ENCODE results near the gene GHRHR. TPM values are rescaled to one million over a fixed set of nuclear protein-coding genes. Genes with fewer than 3 reads are reported as not detected.

Gene GHRHR
- total and polyA plus RNA-seq, 7 donors = 0.03 to 0.16 TPM; not detected in 5

DNA sequence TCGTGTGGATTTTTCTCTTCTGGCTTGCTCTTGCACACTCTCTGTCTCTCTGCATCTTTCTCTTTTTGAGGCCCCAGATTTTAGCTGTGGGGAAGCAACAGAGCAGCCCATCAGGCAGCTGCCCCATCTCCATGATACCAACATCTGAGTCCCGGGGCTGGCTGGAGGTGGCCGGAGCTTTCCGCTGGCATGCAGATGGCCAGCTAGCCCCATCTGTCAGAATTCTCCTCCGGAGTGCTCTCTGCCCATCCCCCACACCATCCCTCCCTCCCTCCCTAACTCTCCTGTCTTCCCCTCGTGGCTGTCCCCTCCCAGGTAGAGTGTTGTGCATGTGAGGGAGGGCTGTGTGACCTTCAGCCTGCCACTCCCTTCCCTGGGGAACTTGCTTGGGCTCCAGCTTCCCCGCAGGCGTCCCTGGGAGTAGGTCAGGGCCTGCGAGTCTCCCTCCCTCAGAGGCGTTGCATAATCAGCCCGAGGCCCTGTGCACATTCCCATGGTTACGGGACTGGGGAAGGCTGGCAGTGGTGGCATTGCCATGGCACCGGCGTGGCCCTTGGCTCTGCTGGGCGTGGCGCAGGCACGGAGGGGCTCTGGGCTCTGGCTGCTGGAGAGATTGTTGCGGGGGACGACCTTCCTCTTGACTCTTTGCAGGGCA lies 24.7 kb downstream of the GHRHR start:
- WGBS, 3 donors = 26 to 47% (median 32%) methylated on average over 19 of the region's 19 CpGs
- H3K27ac ChIP-seq = no peak overlapping the region
- TF ChIP-seq, protein P1, sequence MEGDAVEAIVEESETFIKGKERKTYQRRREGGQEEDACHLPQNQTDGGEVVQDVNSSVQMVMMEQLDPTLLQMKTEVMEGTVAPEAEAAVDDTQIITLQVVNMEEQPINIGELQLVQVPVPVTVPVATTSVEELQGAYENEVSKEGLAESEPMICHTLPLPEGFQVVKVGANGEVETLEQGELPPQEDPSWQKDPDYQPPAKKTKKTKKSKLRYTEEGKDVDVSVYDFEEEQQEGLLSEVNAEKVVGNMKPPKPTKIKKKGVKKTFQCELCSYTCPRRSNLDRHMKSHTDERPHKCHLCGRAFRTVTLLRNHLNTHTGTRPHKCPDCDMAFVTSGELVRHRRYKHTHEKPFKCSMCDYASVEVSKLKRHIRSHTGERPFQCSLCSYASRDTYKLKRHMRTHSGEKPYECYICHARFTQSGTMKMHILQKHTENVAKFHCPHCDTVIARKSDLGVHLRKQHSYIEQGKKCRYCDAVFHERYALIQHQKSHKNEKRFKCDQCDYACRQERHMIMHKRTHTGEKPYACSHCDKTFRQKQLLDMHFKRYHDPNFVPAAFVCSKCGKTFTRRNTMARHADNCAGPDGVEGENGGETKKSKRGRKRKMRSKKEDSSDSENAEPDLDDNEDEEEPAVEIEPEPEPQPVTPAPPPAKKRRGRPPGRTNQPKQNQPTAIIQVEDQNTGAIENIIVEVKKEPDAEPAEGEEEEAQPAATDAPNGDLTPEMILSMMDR (IDR thresholded peaks at IDR 0.05) = no peak
- no peaks in the 10 kb centered on the region for H3K9me3 ChIP-seq
- ATAC-seq (peak; percentile 23 to 59 (median 47)), DNase-seq (peak; percentile 56 to 76)
- H3K36me3 ChIP-seq (ENCODE audit: insufficient read depth in 1 of 2, low read depth in 1 of 2) = no peaks in the 10 kb centered on the region
- H3K27me3 ChIP-seq (ENCODE audit: insufficient read depth in 3 of 3, low read length in 2 of 3) = peaks cover 0 to 4% (median 2%) of the 10 kb centered on the region in 3 donors
- intact Hi-C loops (cut with DNase I) = loop anchor here in 1 of 2 donors (10.0 kb wide), 1 partner anchor 746 kb away; no protein-coding TSS in a partner anchor
- H3K4me1 ChIP-seq = no peaks in the 10 kb centered on the region
- no peak overlapping the region for H3K4me3 ChIP-seq

DNA sequence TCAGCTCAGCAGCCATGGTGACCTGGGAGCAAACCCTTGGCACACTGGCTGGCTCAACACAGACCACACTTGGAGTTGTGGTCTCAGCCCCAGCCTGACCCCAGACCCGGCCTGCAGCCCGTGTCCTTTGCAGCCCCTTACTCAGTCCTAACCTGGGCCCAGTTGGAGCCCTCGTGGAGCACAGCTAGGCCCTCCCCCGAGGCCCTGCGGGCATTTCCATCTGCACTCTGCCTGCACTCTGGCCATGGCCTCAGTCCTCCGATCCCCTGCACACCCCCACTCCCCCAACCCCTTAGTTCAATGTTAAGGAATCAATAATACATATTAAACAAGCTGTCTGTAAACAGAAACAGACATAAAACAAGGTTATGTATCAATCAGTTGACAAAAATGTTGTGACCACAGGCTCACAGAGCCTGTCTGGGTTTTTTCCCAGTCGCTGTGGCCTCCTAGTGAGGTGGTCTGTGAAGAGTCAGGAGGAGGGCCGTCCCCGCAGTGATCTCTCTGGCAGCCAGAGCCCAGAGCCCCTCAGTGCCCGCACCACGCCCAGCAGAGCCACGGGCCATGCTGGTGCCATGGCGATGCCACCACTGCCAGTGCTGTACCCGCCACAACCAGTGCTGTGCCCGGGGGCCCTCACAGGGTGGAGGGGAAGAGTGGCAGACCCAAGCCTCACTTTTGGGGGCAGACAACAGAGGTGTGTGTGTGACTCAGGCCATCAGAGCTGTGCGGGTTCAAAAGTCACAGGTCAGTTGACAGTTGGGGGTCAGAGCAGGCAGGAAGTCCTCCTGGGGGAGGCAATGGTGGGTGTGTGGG lies 25.5 kb downstream of the GHRHR start:
- intact Hi-C loops (cut with DNase I) = loop anchor here in 1 of 2 donors (10.0 kb wide), 1 partner anchor 746 kb away; no protein-coding TSS in a partner anchor
- no peak for ATAC-seq
- DNase-seq = no peak
- no peaks in the 10 kb centered on the region for H3K9me3 ChIP-seq
- H3K36me3 ChIP-seq (ENCODE audit: insufficient read depth in 1 of 2, low read depth in 1 of 2) = no peaks in the 10 kb centered on the region
- H3K27ac ChIP-seq = no peak overlapping the region
- no peaks in the 10 kb centered on the region for H3K4me1 ChIP-seq
- TF ChIP-seq, protein P1 (IDR thresholded peaks at IDR 0.05) = no peak
- H3K27me3 ChIP-seq (ENCODE audit: insufficient read depth in 3 of 3, low read length in 2 of 3) = peaks cover 0 to 4% (median 2%) of the 10 kb centered on the region in 3 donors
- 87 to 92% (median 87%) methylated on average over 16 of the region's 16 CpGs for WGBS, 3 donors
- no peak overlapping the region for H3K4me3 ChIP-seq

DNA sequence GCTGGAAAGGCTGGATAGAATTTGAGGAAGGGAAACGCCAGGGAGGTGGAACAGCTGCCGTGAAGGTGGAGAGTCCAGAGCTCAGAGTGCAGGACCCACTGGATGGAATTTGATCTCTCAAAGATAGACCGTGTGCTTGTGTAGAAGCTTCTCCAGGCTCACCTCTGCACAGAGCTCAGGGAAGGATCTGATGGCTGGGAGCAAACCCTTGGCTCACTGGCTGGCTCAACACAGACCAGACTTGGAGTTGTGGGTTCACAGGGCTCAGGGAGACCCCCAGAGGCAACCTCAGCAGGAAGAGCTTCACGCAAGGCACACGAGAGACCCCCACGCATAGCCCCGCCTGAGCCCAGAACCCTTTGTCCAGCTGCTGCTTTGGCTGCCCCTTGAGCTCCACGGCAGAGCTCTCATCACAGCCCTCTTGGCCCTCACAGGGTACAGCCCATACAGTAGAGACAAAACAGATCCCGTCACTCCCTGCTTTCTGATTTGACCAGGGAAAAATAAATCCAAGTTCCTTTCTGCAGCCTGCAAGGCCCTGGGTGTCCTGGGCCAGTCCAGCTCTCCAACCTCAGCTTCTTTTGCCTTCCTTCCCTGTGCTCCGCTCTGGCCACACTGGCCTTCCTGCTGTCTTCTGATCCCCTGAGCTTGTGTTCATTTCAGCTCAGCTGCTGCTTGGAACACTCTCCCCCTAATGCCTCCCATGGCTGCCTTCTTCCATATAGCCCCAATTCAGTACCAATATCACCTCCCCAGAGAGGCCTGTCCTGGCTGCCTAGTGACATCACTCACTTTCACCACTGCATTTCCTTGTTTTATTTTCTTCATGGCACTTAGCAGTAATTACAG lies 26.3 kb downstream of the GHRHR start:
- H3K27me3 ChIP-seq (ENCODE audit: insufficient read depth in 3 of 3, low read length in 2 of 3) = peaks cover 0 to 4% (median 2%) of the 10 kb centered on the region in 3 donors
- H3K27ac ChIP-seq = no peak overlapping the region
- no peaks in the 10 kb centered on the region for H3K9me3 ChIP-seq
- H3K36me3 ChIP-seq (ENCODE audit: insufficient read depth in 1 of 2, low read depth in 1 of 2) = no peaks in the 10 kb centered on the region
- no peak overlapping the region for H3K4me3 ChIP-seq
- TF ChIP-seq, protein P1 (IDR thresholded peaks at IDR 0.05) = no peak
- no peak for DNase-seq
- intact Hi-C loops (cut with DNase I) = loop anchor here in 1 of 2 donors (10.0 kb wide), 1 partner anchor 745 kb away; no protein-coding TSS in a partner anchor
- ATAC-seq = no peak
- WGBS, 3 donors = 82 to 84% (median 83%) methylated on average over 10 of the region's 10 CpGs
- H3K4me1 ChIP-seq = no peaks in the 10 kb centered on the region

DNA sequence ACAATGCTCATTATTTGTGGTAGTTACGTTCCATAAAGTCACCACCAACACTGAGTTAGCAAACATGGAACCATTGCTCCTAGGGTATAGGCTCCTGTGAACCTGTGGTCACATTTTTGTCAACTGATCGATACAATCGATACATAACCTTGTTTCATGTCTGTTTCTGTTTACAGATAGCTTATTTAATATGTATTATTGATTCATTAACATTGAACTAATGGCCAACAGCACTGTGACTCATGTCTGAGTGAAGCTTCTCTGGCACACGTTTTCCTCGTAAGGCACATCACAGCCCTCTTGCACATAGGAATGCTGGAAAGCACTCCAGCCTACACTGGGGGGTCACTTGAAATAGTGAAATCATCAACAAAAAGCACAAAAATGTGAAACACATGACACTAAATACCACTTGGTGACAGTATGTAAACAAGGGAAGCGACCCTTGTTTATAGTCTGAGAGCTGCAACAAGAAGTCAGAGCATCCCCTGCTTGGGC lies 27.0 kb downstream of the GHRHR start:
- no peak overlapping the region for H3K4me3 ChIP-seq
- no peak overlapping the region for H3K27ac ChIP-seq
- TF ChIP-seq, protein P1 (IDR thresholded peaks at IDR 0.05) = no peak
- H3K9me3 ChIP-seq = no peaks in the 10 kb centered on the region
- DNase-seq (no peak), ATAC-seq (no peak)
- intact Hi-C loops (cut with DNase I) = no loop called here
- peaks cover 0 to 4% (median 4%) of the 10 kb centered on the region in 3 donors for H3K27me3 ChIP-seq (ENCODE audit: insufficient read depth in 3 of 3, low read length in 2 of 3)
- 94 to 96% (median 94%) methylated on average over 6 of the region's 6 CpGs for WGBS, 3 donors
- H3K36me3 ChIP-seq (ENCODE audit: insufficient read depth in 1 of 2, low read depth in 1 of 2) = no peaks in the 10 kb centered on the region
- H3K4me1 ChIP-seq = no peaks in the 10 kb centered on the region
